CD4-positive, alpha-beta T cell (primary cell): Measurements from ENCODE around the gene SLC22A13. TPM values are rescaled to one million over a fixed set of nuclear protein-coding genes. Genes with fewer than 3 reads are reported as not detected.

Experiments used
- ATAC-seq: fragments of 200-7000 bp; cut with Tn5 transposase; one replicate; pipeline ENCODE4 v1.10.0; 2022; ENCODE audit warnings: mild to moderate bottlenecking; ENCODE audit not compliant: poor library complexity
- CTCF ChIA-PET: fragments of 350-600 bp; sonication (Branson Sonifier 250); formaldehyde crosslinking; loops from one replicate; lab custom pipeline; 2021; ENCODE audit warnings: antibody characterized with exemption, inconsistent platforms; lab: Charles Lee
- POLR2A ChIA-PET: fragments of 350-600 bp; sonication (Branson Sonifier 250); formaldehyde crosslinking; loops from one replicate; lab custom pipeline; 2021; ENCODE audit warnings: antibody characterized with exemption, inconsistent platforms; lab: Charles Lee
- DNase-seq, 14 experiments: peaks; one replicate each; pipeline ENCODE4 v3.0.0-alpha.2; 2013 to 2020; ENCODE audit warnings: mixed read lengths in 2 of 14
- H3K27ac ChIP-seq, 2 donors: one replicate each; pipeline versions ENCODE4 v1.5.1 to v1.7.0; 2013; ENCODE audit warnings: low read length in 2 of 2, low read depth in 1 of 2, mild to moderate bottlenecking in 1 of 2
- H3K27me3 ChIP-seq, 2 experiments: 1 replicate in 1 of 2; 2 replicates in 1 of 2; pipeline versions ENCODE4 v1.6.1 to v1.7.0; 2013; ENCODE audit warnings: low read length in 2 of 2, control low read depth in 1 of 2, mild to moderate bottlenecking in 1 of 2, moderate library complexity in 1 of 2; ENCODE audit not compliant: insufficient read depth in 2 of 2, control insufficient read depth in 1 of 2
- H3K36me3 ChIP-seq: one replicate; pipeline ENCODE4 v1.6.1; 2013; ENCODE audit warnings: low read length, control low read depth; ENCODE audit not compliant: insufficient read depth
- H3K4me1 ChIP-seq: one replicate; pipeline ENCODE4 v1.6.1; 2013; ENCODE audit warnings: low read length, control low read depth; ENCODE audit not compliant: insufficient read depth
- H3K4me3 ChIP-seq: one replicate; pipeline ENCODE4 v1.5.1; 2013; ENCODE audit warnings: mild to moderate bottlenecking, low read length, moderate library complexity
- H3K9me3 ChIP-seq, 2 experiments: 1 replicate in 1 of 2; 2 replicates in 1 of 2; pipeline versions ENCODE4 v1.6.1 to v1.7.0; 2013; ENCODE audit warnings: low read length in 2 of 2, mild to moderate bottlenecking in 2 of 2, control low read depth in 1 of 2, moderate library complexity in 1 of 2; ENCODE audit not compliant: control insufficient read depth in 1 of 2, insufficient read depth in 1 of 2
- H3K27ac Mint-ChIP-seq: one replicate; pipeline ENCODE4 v1.8.0; 2020; ENCODE audit warnings: mixed read lengths
- H3K27me3 Mint-ChIP-seq: one replicate; pipeline ENCODE4 v1.8.0; 2021; ENCODE audit warnings: mixed read lengths
- H3K36me3 Mint-ChIP-seq: one replicate; pipeline ENCODE4 v1.8.0; 2021; ENCODE audit warnings: low read depth, mixed read lengths
- H3K4me1 Mint-ChIP-seq: one replicate; pipeline ENCODE4 v1.8.0; 2021; ENCODE audit warnings: low read depth, mixed read lengths
- H3K4me3 Mint-ChIP-seq: one replicate; pipeline ENCODE4 v1.8.0; 2020; ENCODE audit warnings: mild to moderate bottlenecking, mixed read lengths
- H3K9me3 Mint-ChIP-seq: one replicate; pipeline ENCODE4 v1.8.0; 2020; ENCODE audit warnings: mixed read lengths
- CTCF ChIP-seq: fragments of 200-600 bp; IDR thresholded peaks from one replicate; pipeline ENCODE4 v1.8.0; 2022; ENCODE audit warnings: antibody characterized with exemption, mild to moderate bottlenecking
- intact Hi-C, 2 experiments: fragments of 100-400 bp; cut with DNase I in 1 of 2; cut with micrococcal nuclease in 1 of 2; formaldehyde crosslinking; loops; one replicate each; pipeline versions ENCODE4 v1.15.1 to v1.9.0; 2023 to 2025; cut with DNase I, micrococcal nuclease
- total RNA-seq, 174 experiments: library from RNA in 2 of 174; stranded (reverse) in 2 of 174; gene quantifications; one replicate each; pipeline ENCODE4 v1.2.3 and lab custom pipeline; 2021 to 2026

Gene SLC22A13
- total RNA-seq, 2 experiments from 2014 or later = 0.19 to 0.22 TPM

GRCh38 chr3:38264353-38264771, 1.2 kb upstream of the SLC22A13 start:
- intact Hi-C loops = no loop called here
- H3K4me1 Mint-ChIP-seq = peaks cover 38% of the 10 kb centered on the region
- no peak overlapping the region for H3K4me3 ChIP-seq
- H3K27ac ChIP-seq = no peak overlapping the region
- ATAC-seq = no peak
- H3K4me1 ChIP-seq = peaks cover 7% of the 10 kb centered on the region
- no peaks in the 10 kb centered on the region for H3K27me3 ChIP-seq
- no peaks in the 10 kb centered on the region for H3K9me3 Mint-ChIP-seq
- no peaks in the 10 kb centered on the region for H3K9me3 ChIP-seq
- DNase-seq = no peak
- no peaks in the 10 kb centered on the region for H3K36me3 Mint-ChIP-seq
- ChIA-PET POLR2A (no interaction called here), CTCF (no interaction called here)
- no peak overlapping the region for H3K27ac Mint-ChIP-seq
- no peak for TF ChIP-seq CTCF
- H3K4me3 Mint-ChIP-seq = no peak overlapping the region
- no peaks in the 10 kb centered on the region for H3K27me3 Mint-ChIP-seq
- no peaks in the 10 kb centered on the region for H3K36me3 ChIP-seq

GRCh38 chr3:38264779-38265178, 833 bp upstream of the SLC22A13 start:
- ATAC-seq (no peak), DNase-seq (no peak)
- ChIA-PET CTCF (no interaction called here), POLR2A (no interaction called here)
- H3K27ac ChIP-seq = no peak overlapping the region
- H3K4me1 ChIP-seq = peaks cover 7% of the 10 kb centered on the region
- no peaks in the 10 kb centered on the region for H3K9me3 ChIP-seq
- H3K4me3 Mint-ChIP-seq = no peak overlapping the region
- H3K9me3 Mint-ChIP-seq = no peaks in the 10 kb centered on the region
- no peak overlapping the region for H3K4me3 ChIP-seq
- no peak overlapping the region for H3K27ac Mint-ChIP-seq
- H3K36me3 ChIP-seq = no peaks in the 10 kb centered on the region
- no peak for TF ChIP-seq CTCF
- H3K36me3 Mint-ChIP-seq = no peaks in the 10 kb centered on the region
- intact Hi-C loops = no loop called here
- H3K27me3 ChIP-seq = no peaks in the 10 kb centered on the region
- H3K4me1 Mint-ChIP-seq = peaks cover 35% of the 10 kb centered on the region
- no peaks in the 10 kb centered on the region for H3K27me3 Mint-ChIP-seq

GRCh38 chr3:38266810-38267209, 1.2 kb downstream of the SLC22A13 start:
- no peak overlapping the region for H3K4me3 Mint-ChIP-seq
- Histone ChIP-seq H3K36me3 (no peaks in the 10 kb centered on the region), H3K27me3 (no peaks in the 10 kb centered on the region), H3K4me3 (no peak overlapping the region), H3K4me1 (peaks cover 7% of the 10 kb centered on the region), H3K27ac (no peak overlapping the region), H3K9me3 (no peaks in the 10 kb centered on the region)
- DNase-seq = no peak
- peaks cover 35% of the 10 kb centered on the region for H3K4me1 Mint-ChIP-seq
- intact Hi-C loops = no loop called here
- no peaks in the 10 kb centered on the region for H3K9me3 Mint-ChIP-seq
- no peak for ATAC-seq
- H3K36me3 Mint-ChIP-seq = no peaks in the 10 kb centered on the region
- H3K27ac Mint-ChIP-seq = no peak overlapping the region
- CTCF ChIA-PET = no interaction called here
- no peaks in the 10 kb centered on the region for H3K27me3 Mint-ChIP-seq
- no peak for TF ChIP-seq CTCF
- POLR2A ChIA-PET = no interaction called here
